Fibroblast of lung (primary cell): ENCODE measurements around the gene OR5A1. TPM values are rescaled to one million over a fixed set of nuclear protein-coding genes. Genes with fewer than 3 reads are reported as not detected.

Experiments
- DNase-seq, 2 donors: peaks; one replicate each; pipeline versions ENCODE4 v3.0.0 to v3.0.0-alpha.2; 2010; ENCODE audit warnings: low read depth in 2 of 2
- H2AFZ ChIP-seq: 2 replicates; pipeline ENCODE4 v1.5.1; 2012; ENCODE audit warnings: low read length, control low read depth, inconsistent platforms
- H3K27ac ChIP-seq: 2 replicates; pipeline ENCODE4 v1.5.1; 2011; ENCODE audit warnings: low read length, control low read depth; ENCODE audit not compliant: insufficient read depth
- H3K27me3 ChIP-seq: 2 replicates; pipeline ENCODE4 v1.5.1; 2011; ENCODE audit warnings: mild to moderate bottlenecking, low read length; ENCODE audit not compliant: control insufficient read depth, insufficient read depth
- H3K36me3 ChIP-seq: 2 replicates; pipeline ENCODE4 v1.5.1; 2011; ENCODE audit warnings: low read length; ENCODE audit not compliant: control insufficient read depth, insufficient read depth
- H3K4me1 ChIP-seq: 2 replicates; pipeline ENCODE4 v1.5.1; 2011; ENCODE audit warnings: low read length; ENCODE audit not compliant: control insufficient read depth, insufficient read depth; ENCODE audit errors: extremely low read depth
- H3K4me2 ChIP-seq: 2 replicates; pipeline ENCODE4 v1.5.1; 2011; ENCODE audit warnings: low read length, control low read depth; ENCODE audit not compliant: insufficient read depth; ENCODE audit errors: extremely low read depth
- H3K4me3 ChIP-seq, 4 experiments: fragments of 200-600 bp in 1 of 4; sonication (generic) in 1 of 4; replicated peaks in 1 of 4; 2 replicates each; pipeline ENCODE4 v1.5.1; 2011 to 2016; ENCODE audit warnings: low read length in 4 of 4, low read depth in 3 of 4, mild to moderate bottlenecking in 3 of 4, control low read depth in 2 of 4, inconsistent platforms in 1 of 4, mixed read lengths in 1 of 4; ENCODE audit not compliant: insufficient read depth in 1 of 4; ENCODE audit errors: control extremely low read depth in 1 of 4
- H3K79me2 ChIP-seq: 2 replicates; pipeline ENCODE4 v1.5.1; 2012; ENCODE audit warnings: mild to moderate bottlenecking, low read length, inconsistent platforms; ENCODE audit not compliant: control insufficient read depth, insufficient read depth
- H3K9ac ChIP-seq: 2 replicates; pipeline ENCODE4 v1.5.1; 2011; ENCODE audit warnings: mild to moderate bottlenecking, low read length, control low read depth; ENCODE audit not compliant: insufficient read depth
- H3K9me3 ChIP-seq: 2 replicates; pipeline ENCODE4 v1.5.1; 2012; ENCODE audit warnings: low read depth, low read length; ENCODE audit not compliant: control insufficient read depth, insufficient read depth
- H4K20me1 ChIP-seq: 2 replicates; pipeline ENCODE4 v1.5.1; 2011; ENCODE audit warnings: low read length; ENCODE audit not compliant: control insufficient read depth, insufficient read depth; ENCODE audit errors: extremely low read depth
- CTCF ChIP-seq, 2 donors: IDR thresholded peaks in 1 of 2; conservative IDR thresholded peaks in 1 of 2; 1 replicate in 1 of 2; 2 replicates in 1 of 2; pipeline ENCODE4 v1.5.1; 2011 to 2012; ENCODE audit warnings: low read length in 2 of 2, control low read depth in 1 of 2, inconsistent platforms in 1 of 2, low read depth in 1 of 2, mild to moderate bottlenecking in 1 of 2
- EZH2 ChIP-seq: IDR thresholded peaks from 2 replicates; pipeline ENCODE4 v1.5.1; 2012; ENCODE audit warnings: low read length, control low read depth, mild to moderate bottlenecking; ENCODE audit errors: missing control alignments
- polyA plus RNA-seq, 2 donors: library from polyadenylated mRNA; depleted of rRNA in 1 of 2; stranded (reverse) in 1 of 2; unstranded in 1 of 2; fragments of >200 nt; gene quantifications; 2 replicates each; pipeline ENCODE4 v1.2.1, GENCODE V29; 2011 to 2012; ENCODE audit warnings: missing spikeins in 1 of 2
- total RNA-seq: library from RNA; depleted of rRNA; stranded (reverse); fragments of >200 nt; gene quantifications from 2 replicates; pipeline ENCODE4 v1.2.1, GENCODE V29; 2014

The OR5A1 gene
- total and polyA plus RNA-seq, 2 donors (not counting 1 experiment from before 2014, with no cell fraction given): not detected

- no peak for DNase-seq
- H3K4me2 ChIP-seq: no peak overlapping the region
- H3K4me3 ChIP-seq: no peak overlapping the region
- H4K20me1 ChIP-seq: no peaks in the 10 kb centered on the region
- no peaks in the 10 kb centered on the region for H3K4me1 ChIP-seq
- no peak overlapping the region for H3K27ac ChIP-seq
- no peak overlapping the region for H2AFZ ChIP-seq
- TF ChIP-seq CTCF (conservative IDR thresholded peaks at IDR 0.05 in 1 of 2, IDR thresholded peaks at IDR 0.05 in 1 of 2; ENCODE audit: low read depth in 1 of 2, low read length in 2 of 2) (no peak), EZH2 (no peak)
- no peak overlapping the region for H3K9ac ChIP-seq
- no peaks in the 10 kb centered on the region for H3K79me2 ChIP-seq
- no peaks in the 10 kb centered on the region for H3K27me3 ChIP-seq
- no peaks in the 10 kb centered on the region for H3K9me3 ChIP-seq
- H3K36me3 ChIP-seq: no peaks in the 10 kb centered on the region
Measured at GRCh38 chr11:59418156-59418555, 18.1 kb upstream of the OR5A1 start.

- H3K4me2 ChIP-seq: no peak overlapping the region
- H3K4me1 ChIP-seq: no peaks in the 10 kb centered on the region
- H2AFZ ChIP-seq: no peak overlapping the region
- no peak for DNase-seq
- no peak overlapping the region for H3K27ac ChIP-seq
- H3K4me3 ChIP-seq: no peak overlapping the region
- no peaks in the 10 kb centered on the region for H3K36me3 ChIP-seq
- TF ChIP-seq CTCF (conservative IDR thresholded peaks at IDR 0.05 in 1 of 2, IDR thresholded peaks at IDR 0.05 in 1 of 2; ENCODE audit: low read depth in 1 of 2, low read length in 2 of 2): no peak
- TF ChIP-seq EZH2: no peak
- H3K79me2 ChIP-seq: no peaks in the 10 kb centered on the region
- H4K20me1 ChIP-seq: no peaks in the 10 kb centered on the region
- no peaks in the 10 kb centered on the region for H3K9me3 ChIP-seq
- no peaks in the 10 kb centered on the region for H3K27me3 ChIP-seq
- no peak overlapping the region for H3K9ac ChIP-seq
Measured at GRCh38 chr11:59423835-59424234, 12.4 kb upstream of the OR5A1 start.

- Histone ChIP-seq H3K27me3 (no peaks in the 10 kb centered on the region), H3K9ac (no peak overlapping the region), H3K4me1 (no peaks in the 10 kb centered on the region), H3K79me2 (no peaks in the 10 kb centered on the region), H2AFZ (no peak overlapping the region), H3K9me3 (no peaks in the 10 kb centered on the region), H3K27ac (no peak overlapping the region), H3K4me3 (no peak overlapping the region), H3K4me2 (no peak overlapping the region), H4K20me1 (no peaks in the 10 kb centered on the region), H3K36me3 (no peaks in the 10 kb centered on the region)
- no peak for TF ChIP-seq CTCF (conservative IDR thresholded peaks at IDR 0.05 in 1 of 2, IDR thresholded peaks at IDR 0.05 in 1 of 2; ENCODE audit: low read depth in 1 of 2, low read length in 2 of 2)
- TF ChIP-seq EZH2: no peak
- DNase-seq: no peak
Measured at GRCh38 chr11:59425131-59425530, 11.1 kb upstream of the OR5A1 start.
